ENCODE results near the gene REX1BD. TPM values are rescaled to one million over a fixed set of nuclear protein-coding genes. Genes with fewer than 3 reads are reported as not detected.

The REX1BD gene
- total and polyA plus RNA-seq, 2 donors (not counting 3 experiments of a cell fraction or from before 2014, with no cell fraction given): 64.4 to 90.9 TPM

DNA sequence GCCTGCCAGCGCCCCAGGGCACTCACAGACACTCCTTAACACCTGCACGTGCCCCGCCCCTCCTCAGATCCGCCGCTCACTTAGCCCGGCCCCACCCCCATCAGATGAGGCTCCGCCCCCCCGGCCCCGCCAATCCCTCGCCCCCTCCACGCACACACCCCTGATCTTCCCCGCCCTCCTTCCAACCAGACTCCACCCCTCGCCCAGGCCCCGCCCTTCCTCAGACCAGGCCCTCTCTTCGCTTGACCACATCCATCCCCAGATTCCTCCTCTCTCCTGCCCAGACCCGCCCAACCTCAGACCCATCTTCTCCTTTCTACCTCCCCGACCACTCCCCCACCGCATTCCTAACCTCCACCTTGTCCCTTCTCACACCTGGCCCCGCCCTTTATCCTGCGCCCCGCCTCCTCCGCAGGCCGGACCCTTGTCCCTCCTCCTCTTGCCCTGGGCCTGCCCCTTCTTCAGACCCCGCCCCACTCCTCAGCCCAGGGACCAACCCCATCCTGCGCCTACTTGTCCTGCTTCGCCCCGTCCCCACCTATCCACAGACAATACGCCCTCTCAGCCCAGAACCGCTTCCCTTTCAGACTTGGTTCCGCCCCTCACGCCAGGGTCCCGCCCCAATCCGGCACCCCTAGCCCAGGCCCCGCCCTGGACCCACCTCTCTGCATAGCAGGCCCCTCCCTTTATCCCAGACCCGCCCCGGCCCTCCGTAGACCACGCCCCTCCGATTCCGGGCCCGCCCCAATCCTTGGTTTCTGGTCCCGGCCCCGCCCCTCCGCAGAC lies 47.8 kb downstream of the REX1BD start:
- Histone ChIP-seq H3K79me2 (ENCODE audit: control insufficient read depth, insufficient read depth, low read length) (no peaks in the 10 kb centered on the region), H3K4me1 (ENCODE audit: control insufficient read depth, extremely low read depth, insufficient read depth, low read length) (peaks cover 4% of the 10 kb centered on the region), H3K27me3 (ENCODE audit: control insufficient read depth in 2 of 2, insufficient read depth in 2 of 2, low read length in 2 of 2) (no peaks in the 10 kb centered on the region), H3K9me1 (replicated peaks; ENCODE audit: control insufficient read depth, extremely low read depth, insufficient read depth, low read length) (no peaks in the 10 kb centered on the region), H3K4me2 (ENCODE audit: insufficient read depth, low read length) (no peak overlapping the region), H3K27ac (ENCODE audit: insufficient read depth, low read depth, low read length) (no peak overlapping the region), H3K9me3 (replicated peaks; ENCODE audit: control insufficient read depth, insufficient read depth, low read length) (no peaks in the 10 kb centered on the region), H3K36me3 (ENCODE audit: control insufficient read depth in 2 of 2, extremely low read depth in 1 of 2, insufficient read depth in 2 of 2, low read length in 2 of 2) (no peaks in the 10 kb centered on the region), H3K4me3 (replicated peaks in 1 of 3; ENCODE audit: insufficient read depth in 1 of 3, low read depth in 1 of 3, low read length in 3 of 3) (peak overlapping the region in 2 of 3 experiments; percentile 3 to 60), H3K9ac (replicated peaks; ENCODE audit: extremely low read depth, insufficient read depth, low read length) (no peak overlapping the region), H2AFZ (ENCODE audit: low read depth, low read length) (peak overlapping the region; percentile 83), H4K20me1 (replicated peaks; ENCODE audit: control insufficient read depth, extremely low read depth, insufficient read depth, low read length) (no peaks in the 10 kb centered on the region)
- POLR2A ChIA-PET: no interaction called here
- DNase-seq (ENCODE audit: low read depth, low spot score) (peak; percentile 96), FAIRE-seq (peak; percentile 93)
- intact Hi-C loops (cut with micrococcal nuclease): loop anchor here (1.0 to 2.0 kb wide), 2 partner anchors 14 to 26 kb away; no protein-coding TSS in a partner anchor
- dilution Hi-C loops (cut with MboI; ENCODE audit: extremely low pct_ligation_motif_present, low sequenced_read_pairs): no loop called here
- CTCF ChIA-PET: interaction anchor here (1.2 kb wide), 1 partner anchor 12 kb away, joined by 8 read pairs; no protein-coding TSS in a partner anchor
- BruUV-seq (replicated peaks): no TSS peak
- no peak for TF ChIP-seq POLR2A (IDR thresholded peaks at IDR 0.05; ENCODE audit: low read depth, low read length)
- TF ChIP-seq, protein P1, sequence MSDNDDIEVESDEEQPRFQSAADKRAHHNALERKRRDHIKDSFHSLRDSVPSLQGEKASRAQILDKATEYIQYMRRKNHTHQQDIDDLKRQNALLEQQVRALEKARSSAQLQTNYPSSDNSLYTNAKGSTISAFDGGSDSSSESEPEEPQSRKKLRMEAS (IDR thresholded peaks at IDR 0.05; ENCODE audit: insufficient read depth, insufficient read length): no peak
- TF ChIP-seq FOS (IDR thresholded peaks at IDR 0.05; ENCODE audit: borderline replicate concordance, insufficient read depth, low read length): no peak
- TF ChIP-seq EZH2 (IDR thresholded peaks at IDR 0.05; ENCODE audit: borderline replicate concordance, low read depth, low read length, severe bottlenecking): no peak
- no peak for TF ChIP-seq GATA2 (IDR thresholded peaks at IDR 0.05; ENCODE audit: insufficient read depth, insufficient read length, low read depth, low read length)
- no peak for TF ChIP-seq MYC (IDR thresholded peaks at IDR 0.05; ENCODE audit: low read depth, low read length)
